Peyer's patch (tissue), 4 donors: ENCODE results near the gene CXCL14. TPM values are rescaled to one million over a fixed set of nuclear protein-coding genes. Genes with fewer than 3 reads are reported as not detected.

Experiments
- DNase-seq, 3 donors: peaks; one replicate each; pipeline ENCODE4 v3.0.0-alpha.2; 2017 to 2019
- H3K27ac ChIP-seq, 4 donors: fragments of 200-600 bp; sonication (generic); one replicate each; pipeline ENCODE4 v1.5.1; 2016 to 2019
- H3K27me3 ChIP-seq, 2 donors: fragments of 200-600 bp; sonication (generic); one replicate each; pipeline ENCODE4 v1.5.1; 2019
- H3K36me3 ChIP-seq, 3 donors: fragments of 200-600 bp; sonication (generic); one replicate each; pipeline ENCODE4 v1.5.1; 2016 to 2019
- H3K4me1 ChIP-seq, 4 donors: fragments of 200-600 bp; sonication (generic); one replicate each; pipeline ENCODE4 v1.5.1; 2016 to 2019
- H3K4me3 ChIP-seq, 4 donors: fragments of 200-600 bp; sonication (generic); 1 replicate in 3 of 4; 2 replicates in 1 of 4; pipeline ENCODE4 v1.5.1; 2016 to 2019; ENCODE audit warnings: mild to moderate bottlenecking in 1 of 4
- H3K9me3 ChIP-seq, 4 donors: fragments of 200-600 bp; sonication (generic); one replicate each; pipeline ENCODE4 v1.5.1; 2016 to 2019; ENCODE audit warnings: mild to moderate bottlenecking in 1 of 4
- CTCF ChIP-seq, 6 experiments: fragments of 450-650 bp in 4 of 6; fragments of 200-600 bp in 2 of 6; sonication (generic) in 1 of 6; IDR thresholded peaks; one replicate each; pipeline ENCODE4 v1.5.1; 2017 to 2019; ENCODE audit warnings: antibody characterized with exemption in 6 of 6, mild to moderate bottlenecking in 3 of 6, moderate library complexity in 1 of 6
- POLR2A ChIP-seq, 2 donors: fragments of 450-650 bp; IDR thresholded peaks; one replicate each; pipeline ENCODE4 v1.5.1; 2017; ENCODE audit warnings: antibody characterized with exemption in 2 of 2, mild to moderate bottlenecking in 2 of 2, moderate library complexity in 2 of 2
- total RNA-seq, 4 donors: library from RNA; depleted of rRNA; stranded (reverse); fragments of >200 nt; gene quantifications; one replicate each; pipeline ENCODE4 v1.1.0, GENCODE V29; 2016

CXCL14 gene
- total RNA-seq, 4 donors from 2014 or later = 17.3 to 122 (median 23.4) TPM

GRCh38 chr5:135601466-135601865, 22.7 kb upstream of the CXCL14 start:
- Histone ChIP-seq H3K36me3 (no peaks in the 10 kb centered on the region), H3K27me3 (no peaks in the 10 kb centered on the region), H3K4me3 (no peak overlapping the region), H3K9me3 (no peaks in the 10 kb centered on the region), H3K27ac (no peak overlapping the region), H3K4me1 (no peaks in the 10 kb centered on the region)
- no peak for DNase-seq
- no peak for TF ChIP-seq CTCF (IDR thresholded peaks at IDR 0.05)
- no peak for TF ChIP-seq POLR2A (IDR thresholded peaks at IDR 0.05)

GRCh38 chr5:135600971-135601381, 22.2 kb upstream of the CXCL14 start:
- Histone ChIP-seq H3K4me3 (no peak overlapping the region), H3K36me3 (no peaks in the 10 kb centered on the region), H3K27me3 (no peaks in the 10 kb centered on the region), H3K9me3 (no peaks in the 10 kb centered on the region), H3K27ac (no peak overlapping the region), H3K4me1 (no peaks in the 10 kb centered on the region)
- no peak for DNase-seq
- TF ChIP-seq CTCF (IDR thresholded peaks at IDR 0.05) (no peak), POLR2A (IDR thresholded peaks at IDR 0.05) (no peak)

- Histone ChIP-seq H3K9me3 (no peaks in the 10 kb centered on the region), H3K27ac (no peak overlapping the region), H3K4me1 (no peaks in the 10 kb centered on the region), H3K4me3 (no peak overlapping the region), H3K36me3 (no peaks in the 10 kb centered on the region), H3K27me3 (no peaks in the 10 kb centered on the region)
- no peak for DNase-seq
- TF ChIP-seq POLR2A (IDR thresholded peaks at IDR 0.05) = no peak
- no peak for TF ChIP-seq CTCF (IDR thresholded peaks at IDR 0.05)
Measured at GRCh38 chr5:135600152-135600570, 21.4 kb upstream of the CXCL14 start.

- no peaks in the 10 kb centered on the region for H3K4me1 ChIP-seq
- TF ChIP-seq POLR2A (IDR thresholded peaks at IDR 0.05) (no peak), CTCF (IDR thresholded peaks at IDR 0.05) (no peak)
- no peak overlapping the region for H3K27ac ChIP-seq
- no peaks in the 10 kb centered on the region for H3K27me3 ChIP-seq
- H3K4me3 ChIP-seq = no peak overlapping the region
- H3K36me3 ChIP-seq = no peaks in the 10 kb centered on the region
- no peaks in the 10 kb centered on the region for H3K9me3 ChIP-seq
- no peak for DNase-seq
Measured at GRCh38 chr5:135599421-135600151, 20.8 kb upstream of the CXCL14 start.

GRCh38 chr5:135598691-135599395, 20.1 kb upstream of the CXCL14 start:
- H3K4me3 ChIP-seq = no peak overlapping the region
- TF ChIP-seq CTCF (IDR thresholded peaks at IDR 0.05) (no peak), POLR2A (IDR thresholded peaks at IDR 0.05) (no peak)
- DNase-seq = no peak
- H3K9me3 ChIP-seq = no peaks in the 10 kb centered on the region
- no peaks in the 10 kb centered on the region for H3K4me1 ChIP-seq
- no peaks in the 10 kb centered on the region for H3K36me3 ChIP-seq
- no peak overlapping the region for H3K27ac ChIP-seq
- no peaks in the 10 kb centered on the region for H3K27me3 ChIP-seq
